SK-N-SH (cell line): ENCODE results near the gene PSMD1. TPM values are rescaled to one million over a fixed set of nuclear protein-coding genes. Genes with fewer than 3 reads are reported as not detected.
A peak's percentile ranks its signal among the peaks of the same experiment; 100 is the strongest.

Experiments used
- CTCF ChIA-PET: fragments of 300-600, 350-600 bp; formaldehyde crosslinking; extraction: SDS; loops from one replicate; lab custom pipeline; 2021; lab: Yijun Ruan, JAX
- POLR2A ChIA-PET: fragments of 350-600 bp; sonication (Branson Sonifier 250); formaldehyde crosslinking; extraction: SDS; loops from one replicate; lab custom pipeline; 2020; ENCODE audit warnings: antibody characterized with exemption, inconsistent platforms; lab: Yijun Ruan, JAX
- DNase-seq: peaks from one replicate; pipeline ENCODE4 v3.0.0; 2012
- H2AFZ ChIP-seq: fragments of 200-600 bp; sonication (generic); 2 replicates; pipeline ENCODE4 v1.8.1; 2016; ENCODE audit warnings: antibody characterized with exemption, mild to moderate bottlenecking, low read depth
- H3F3A ChIP-seq: fragments of 200-600 bp; sonication (generic); replicated peaks from 2 replicates; pipeline ENCODE3; 2016; ENCODE audit warnings: antibody characterized with exemption, mild to moderate bottlenecking; ENCODE audit not compliant: insufficient read depth
- H3K27ac ChIP-seq, 2 experiments: fragments of 200-500 bp in 1 of 2; fragments of 200-600 bp in 1 of 2; sonication (Bioruptor generic) in 1 of 2; sonication (generic), shearing (Covaris generic) in 1 of 2; 2 replicates each; pipeline versions ENCODE4 v1.5.1 to v1.6.1; 2014 to 2016; ENCODE audit warnings: low read depth in 2 of 2, inconsistent platforms in 1 of 2, low read length in 1 of 2, mild to moderate bottlenecking in 1 of 2, mixed read lengths in 1 of 2
- H3K27me3 ChIP-seq: fragments of 200-600 bp; sonication (generic), shearing (Covaris generic); 2 replicates; pipeline ENCODE4 v1.6.1; 2016; ENCODE audit warnings: mixed run types; ENCODE audit not compliant: insufficient read depth
- H3K36me3 ChIP-seq, 2 experiments: fragments of 200-500 bp in 1 of 2; fragments of 200-600 bp in 1 of 2; sonication (Bioruptor generic) in 1 of 2; sonication (generic) in 1 of 2; replicated peaks in 1 of 2; 2 replicates each; pipeline versions ENCODE3 to v1.5.1; 2014 to 2016; ENCODE audit warnings: low read length in 1 of 2, mild to moderate bottlenecking in 1 of 2; ENCODE audit not compliant: insufficient read depth in 2 of 2, control insufficient read depth in 1 of 2
- H3K4me1 ChIP-seq, 2 experiments: fragments of 200-500 bp in 1 of 2; fragments of 200-600 bp in 1 of 2; sonication (Bioruptor generic) in 1 of 2; sonication (generic), shearing (Covaris generic) in 1 of 2; 2 replicates each; pipeline versions ENCODE4 v1.5.1 to v1.6.1; 2014 to 2016; ENCODE audit warnings: low read depth in 1 of 2, low read length in 1 of 2, mixed run types in 1 of 2; ENCODE audit not compliant: insufficient read depth in 2 of 2, control insufficient read depth in 1 of 2
- H3K4me2 ChIP-seq: fragments of 200-600 bp; sonication (generic), shearing (Covaris generic); 2 replicates; pipeline ENCODE4 v1.6.1; 2017; ENCODE audit warnings: mixed run types
- H3K4me3 ChIP-seq, 2 experiments: fragments of 200-500 bp in 1 of 2; fragments of 200-600 bp in 1 of 2; sonication (Bioruptor generic) in 1 of 2; sonication (generic), shearing (Covaris generic) in 1 of 2; 2 replicates each; pipeline versions ENCODE4 v1.5.1 to v1.8.1; 2014 to 2016; ENCODE audit warnings: low read depth in 2 of 2, inconsistent platforms in 1 of 2, low read length in 1 of 2, mild to moderate bottlenecking in 1 of 2, mixed read lengths in 1 of 2, moderate library complexity in 1 of 2
- H3K79me2 ChIP-seq: fragments of 200-600 bp; sonication (generic); 2 replicates; pipeline ENCODE4 v1.8.1; 2017; ENCODE audit warnings: mild to moderate bottlenecking; ENCODE audit not compliant: insufficient read depth
- H3K9ac ChIP-seq: fragments of 200-600 bp; sonication (generic); 2 replicates; pipeline ENCODE4 v1.6.1; 2017; ENCODE audit warnings: mixed run types
- H3K9me2 ChIP-seq: fragments of 200-600 bp; sonication (generic); 2 replicates; pipeline ENCODE4 v1.6.1; 2017; ENCODE audit warnings: mixed run types
- H3K9me3 ChIP-seq: fragments of 200-600 bp; sonication (generic); 2 replicates; pipeline ENCODE4 v1.6.1; 2017; ENCODE audit warnings: mixed run types, mild to moderate bottlenecking, moderate library complexity
- H4K20me1 ChIP-seq: fragments of 200-600 bp; sonication (generic); 2 replicates; pipeline ENCODE4 v1.6.1; 2017; ENCODE audit warnings: mild to moderate bottlenecking, mixed run types; ENCODE audit not compliant: insufficient read depth
- CHD2 ChIP-seq: fragments of 150-350 bp; IDR thresholded peaks from 2 replicates; pipeline ENCODE4 v1.6.1; 2018; ENCODE audit warnings: low read length; ENCODE audit not compliant: partially characterized antibody
- EP300 ChIP-seq, 2 experiments: IDR thresholded peaks; 2 replicates each; pipeline versions ENCODE4 v1.4.0 to v1.6.1; 2012; ENCODE audit warnings: borderline replicate concordance in 1 of 2, low read depth in 1 of 2, low read length in 1 of 2
- FOXJ3 ChIP-seq: sonication (generic); formaldehyde crosslinking; IDR thresholded peaks from 2 replicates; pipeline ENCODE4 v1.5.1; 2020; ENCODE audit warnings: mild to moderate bottlenecking, missing genetic modification reagents
- FOXM1 ChIP-seq: IDR thresholded peaks from 2 replicates; pipeline ENCODE4 v1.4.0; 2012; ENCODE audit warnings: low read depth, mild to moderate bottlenecking
- GATA2 ChIP-seq: sonication (generic); formaldehyde crosslinking; IDR thresholded peaks from 2 replicates; pipeline ENCODE4 v1.5.0; 2020; ENCODE audit warnings: mild to moderate bottlenecking, missing genetic modification reagents
- JUND ChIP-seq: IDR thresholded peaks from 2 replicates; pipeline ENCODE4 v1.4.0; 2012
- MEF2A ChIP-seq: IDR thresholded peaks from 2 replicates; pipeline ENCODE4 v1.4.0; 2012; ENCODE audit warnings: low read depth, borderline replicate concordance
- RCOR1 ChIP-seq: fragments of 150-350 bp; IDR thresholded peaks from 2 replicates; pipeline ENCODE4 v1.6.1; 2017; ENCODE audit warnings: antibody characterized with exemption, low read length
- RFX5 ChIP-seq: IDR thresholded peaks from 2 replicates; pipeline ENCODE4 v1.6.1; 2012; ENCODE audit warnings: mild to moderate bottlenecking, improper control_type of control experiment, low read length
- TCF12 ChIP-seq: IDR thresholded peaks from 2 replicates; pipeline ENCODE4 v1.4.0; 2012
- USF1 ChIP-seq: IDR thresholded peaks from 2 replicates; pipeline ENCODE4 v1.4.0; 2012; ENCODE audit warnings: low read depth, borderline replicate concordance
- YY1 ChIP-seq: IDR thresholded peaks from 2 replicates; pipeline ENCODE4 v1.4.0; 2012; ENCODE audit warnings: low read depth, mild to moderate bottlenecking
- WGBS: methylation state at CpG from one replicate; pipeline ENCODE4 v1.1.6; 2017; ENCODE audit warnings: low lambda C conversion rate; 5-methylcytosine and 5-hydroxymethylcytosine counted together
- polyA plus RNA-seq, 3 experiments: library from polyadenylated mRNA; depleted of rRNA; stranded (reverse); fragments of >200 nt; gene quantifications; 2 replicates each; pipeline ENCODE4 v1.2.3, GENCODE V29; 2012
- TF ChIP-seq, protein P1 (sequence below): fragments of 150-350 bp; IDR thresholded peaks from 2 replicates; pipeline ENCODE4 v1.6.1; 2017; ENCODE audit warnings: antibody characterized with exemption, low read length, low read depth, borderline replicate concordance
- TF ChIP-seq, protein P2 (sequence below): IDR thresholded peaks from 2 replicates; pipeline ENCODE4 v1.4.0; 2012; ENCODE audit warnings: low read depth
- TF ChIP-seq, protein P3 (sequence below): IDR thresholded peaks from 2 replicates; pipeline ENCODE4 v1.6.1; 2012; ENCODE audit warnings: mild to moderate bottlenecking, low read depth, low read length, moderate library complexity

PSMD1 gene
- polyA plus RNA-seq, 1 of the 3 experiments (the other 2 are of a cell fraction), result 92.3 TPM

DNA sequence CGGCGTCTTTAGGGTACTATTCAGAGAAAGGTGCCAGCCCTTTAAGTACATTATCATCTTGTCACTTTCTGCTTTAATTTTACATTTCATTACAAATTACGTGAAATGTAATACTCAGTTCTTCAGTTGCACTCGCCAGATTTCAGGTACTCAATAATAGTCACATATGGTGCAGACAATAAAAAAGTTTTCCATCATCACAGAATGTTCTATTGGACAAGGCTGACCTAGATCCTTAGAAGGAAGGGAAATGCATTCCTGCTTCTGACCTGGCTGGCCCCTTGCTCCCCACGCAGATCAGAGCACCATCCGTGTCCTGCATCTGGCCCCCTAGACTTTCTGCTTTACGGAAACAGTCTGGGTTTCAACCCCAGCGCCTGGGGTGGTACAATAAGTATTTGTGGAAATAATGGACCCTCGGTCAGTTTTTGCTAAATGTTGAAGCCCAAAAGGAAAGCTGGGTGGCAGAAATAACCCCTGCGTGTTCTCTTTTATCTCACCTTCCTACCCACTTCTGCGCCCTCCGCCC is 20.0 kb upstream of the PSMD1 start (continued):
- TF ChIP-seq USF1, result no peak
- TF ChIP-seq TCF12, result no peak
- TF ChIP-seq, protein P1, sequence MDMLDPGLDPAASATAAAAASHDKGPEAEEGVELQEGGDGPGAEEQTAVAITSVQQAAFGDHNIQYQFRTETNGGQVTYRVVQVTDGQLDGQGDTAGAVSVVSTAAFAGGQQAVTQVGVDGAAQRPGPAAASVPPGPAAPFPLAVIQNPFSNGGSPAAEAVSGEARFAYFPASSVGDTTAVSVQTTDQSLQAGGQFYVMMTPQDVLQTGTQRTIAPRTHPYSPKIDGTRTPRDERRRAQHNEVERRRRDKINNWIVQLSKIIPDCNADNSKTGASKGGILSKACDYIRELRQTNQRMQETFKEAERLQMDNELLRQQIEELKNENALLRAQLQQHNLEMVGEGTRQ, result no peak
- no peak for TF ChIP-seq MEF2A
- no peak for TF ChIP-seq FOXM1
- no peak for TF ChIP-seq CHD2
- no peak for TF ChIP-seq EP300 (IDR thresholded peaks at IDR 0.05; ENCODE audit: borderline replicate concordance in 1 of 2, low read depth in 1 of 2, low read length in 1 of 2)
- TF ChIP-seq GATA2 (CRISPR knock-in tag), result no peak
- no peak for TF ChIP-seq RCOR1
- TF ChIP-seq, protein P2, sequence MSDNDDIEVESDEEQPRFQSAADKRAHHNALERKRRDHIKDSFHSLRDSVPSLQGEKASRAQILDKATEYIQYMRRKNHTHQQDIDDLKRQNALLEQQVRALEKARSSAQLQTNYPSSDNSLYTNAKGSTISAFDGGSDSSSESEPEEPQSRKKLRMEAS, result no peak

GRCh38 chr2:231037202-231037730 is 19.4 kb upstream of the PSMD1 start, which contains the start of gene C2orf72:
Gene C2orf72 (plus strand): TSS chr2:231037523. CDS start chr2:231037566, 43 bp downstream.
- CTCF ChIA-PET, result interaction anchor here (0.8 to 6.6 kb wide), 4 partner anchors 14 to 184 kb away, joined by 3 to 39 read pairs (median 4); partner anchors contain the start of gene PSMD1

More at GRCh38 chr2:231037202-231037730, 19.4 kb upstream of the PSMD1 start, which contains the start of gene C2orf72:
- Histone ChIP-seq H2AFZ (no peak within 1 kb of the TSS), H3K9me3 (no peaks in the 10 kb centered on the region), H3K36me3 (no peaks in the 10 kb centered on the region), H3K4me3 (peak within 1 kb of the TSS; percentile 43 to 47; a peak in 3 of 4 replicates), H3K4me2 (no peak within 1 kb of the TSS), H3K9ac (no peak within 1 kb of the TSS), H3K27ac (no peak within 1 kb of the TSS), H3K79me2 (no peaks in the 10 kb centered on the region), H4K20me1 (no peaks in the 10 kb centered on the region), H3K4me1 (peaks cover 0 to 6% of the 10 kb centered on the region in 2 experiments; a peak in 1 of 4 replicates), H3K9me2 (no peaks in the 10 kb centered on the region), H3K27me3 (peaks cover 38% of the 10 kb centered on the region), H3F3A (no peaks in the 10 kb centered on the region)
- WGBS, result 2% methylated on average over 7 of the region's 61 CpGs
- POLR2A ChIA-PET, result no interaction called here
- TF ChIP-seq RFX5 (no peak), MEF2A (no peak), YY1 (no peak), FOXJ3 (no peak), JUND (no peak)
- TF ChIP-seq, protein P3, sequence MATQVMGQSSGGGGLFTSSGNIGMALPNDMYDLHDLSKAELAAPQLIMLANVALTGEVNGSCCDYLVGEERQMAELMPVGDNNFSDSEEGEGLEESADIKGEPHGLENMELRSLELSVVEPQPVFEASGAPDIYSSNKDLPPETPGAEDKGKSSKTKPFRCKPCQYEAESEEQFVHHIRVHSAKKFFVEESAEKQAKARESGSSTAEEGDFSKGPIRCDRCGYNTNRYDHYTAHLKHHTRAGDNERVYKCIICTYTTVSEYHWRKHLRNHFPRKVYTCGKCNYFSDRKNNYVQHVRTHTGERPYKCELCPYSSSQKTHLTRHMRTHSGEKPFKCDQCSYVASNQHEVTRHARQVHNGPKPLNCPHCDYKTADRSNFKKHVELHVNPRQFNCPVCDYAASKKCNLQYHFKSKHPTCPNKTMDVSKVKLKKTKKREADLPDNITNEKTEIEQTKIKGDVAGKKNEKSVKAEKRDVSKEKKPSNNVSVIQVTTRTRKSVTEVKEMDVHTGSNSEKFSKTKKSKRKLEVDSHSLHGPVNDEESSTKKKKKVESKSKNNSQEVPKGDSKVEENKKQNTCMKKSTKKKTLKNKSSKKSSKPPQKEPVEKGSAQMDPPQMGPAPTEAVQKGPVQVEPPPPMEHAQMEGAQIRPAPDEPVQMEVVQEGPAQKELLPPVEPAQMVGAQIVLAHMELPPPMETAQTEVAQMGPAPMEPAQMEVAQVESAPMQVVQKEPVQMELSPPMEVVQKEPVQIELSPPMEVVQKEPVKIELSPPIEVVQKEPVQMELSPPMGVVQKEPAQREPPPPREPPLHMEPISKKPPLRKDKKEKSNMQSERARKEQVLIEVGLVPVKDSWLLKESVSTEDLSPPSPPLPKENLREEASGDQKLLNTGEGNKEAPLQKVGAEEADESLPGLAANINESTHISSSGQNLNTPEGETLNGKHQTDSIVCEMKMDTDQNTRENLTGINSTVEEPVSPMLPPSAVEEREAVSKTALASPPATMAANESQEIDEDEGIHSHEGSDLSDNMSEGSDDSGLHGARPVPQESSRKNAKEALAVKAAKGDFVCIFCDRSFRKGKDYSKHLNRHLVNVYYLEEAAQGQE, result no peak
- peak; percentile 94 for DNase-seq
